SK-N-SH (cell line): ENCODE data around the gene AGPAT3. TPM values are rescaled to one million over a fixed set of nuclear protein-coding genes. Genes with fewer than 3 reads are reported as not detected.

Experiments
- CTCF ChIA-PET: fragments of 300-600, 350-600 bp; formaldehyde crosslinking; extraction: SDS; loops from one replicate; lab custom pipeline; 2021; lab: Yijun Ruan, JAX
- POLR2A ChIA-PET: fragments of 350-600 bp; sonication (Branson Sonifier 250); formaldehyde crosslinking; extraction: SDS; loops from one replicate; lab custom pipeline; 2020; ENCODE audit warnings: antibody characterized with exemption, inconsistent platforms; lab: Yijun Ruan, JAX
- DNase-seq: peaks from one replicate; pipeline ENCODE4 v3.0.0; 2012
- H2AFZ ChIP-seq: fragments of 200-600 bp; sonication (generic); 2 replicates; pipeline ENCODE4 v1.8.1; 2016; ENCODE audit warnings: antibody characterized with exemption, mild to moderate bottlenecking, low read depth
- H3F3A ChIP-seq: fragments of 200-600 bp; sonication (generic); replicated peaks from 2 replicates; pipeline ENCODE3; 2016; ENCODE audit warnings: antibody characterized with exemption, mild to moderate bottlenecking; ENCODE audit not compliant: insufficient read depth
- H3K27ac ChIP-seq, 2 experiments: fragments of 200-500 bp in 1 of 2; fragments of 200-600 bp in 1 of 2; sonication (Bioruptor generic) in 1 of 2; sonication (generic), shearing (Covaris generic) in 1 of 2; 2 replicates each; pipeline versions ENCODE4 v1.5.1 to v1.6.1; 2014 to 2016; ENCODE audit warnings: low read depth in 2 of 2, inconsistent platforms in 1 of 2, low read length in 1 of 2, mild to moderate bottlenecking in 1 of 2, mixed read lengths in 1 of 2
- H3K27me3 ChIP-seq: fragments of 200-600 bp; sonication (generic), shearing (Covaris generic); 2 replicates; pipeline ENCODE4 v1.6.1; 2016; ENCODE audit warnings: mixed run types; ENCODE audit not compliant: insufficient read depth
- H3K36me3 ChIP-seq, 2 experiments: fragments of 200-500 bp in 1 of 2; fragments of 200-600 bp in 1 of 2; sonication (Bioruptor generic) in 1 of 2; sonication (generic) in 1 of 2; replicated peaks in 1 of 2; 2 replicates each; pipeline versions ENCODE3 to v1.5.1; 2014 to 2016; ENCODE audit warnings: low read length in 1 of 2, mild to moderate bottlenecking in 1 of 2; ENCODE audit not compliant: insufficient read depth in 2 of 2, control insufficient read depth in 1 of 2
- H3K4me1 ChIP-seq, 2 experiments: fragments of 200-500 bp in 1 of 2; fragments of 200-600 bp in 1 of 2; sonication (Bioruptor generic) in 1 of 2; sonication (generic), shearing (Covaris generic) in 1 of 2; 2 replicates each; pipeline versions ENCODE4 v1.5.1 to v1.6.1; 2014 to 2016; ENCODE audit warnings: low read depth in 1 of 2, low read length in 1 of 2, mixed run types in 1 of 2; ENCODE audit not compliant: insufficient read depth in 2 of 2, control insufficient read depth in 1 of 2
- H3K4me2 ChIP-seq: fragments of 200-600 bp; sonication (generic), shearing (Covaris generic); 2 replicates; pipeline ENCODE4 v1.6.1; 2017; ENCODE audit warnings: mixed run types
- H3K4me3 ChIP-seq, 2 experiments: fragments of 200-500 bp in 1 of 2; fragments of 200-600 bp in 1 of 2; sonication (Bioruptor generic) in 1 of 2; sonication (generic), shearing (Covaris generic) in 1 of 2; 2 replicates each; pipeline versions ENCODE4 v1.5.1 to v1.8.1; 2014 to 2016; ENCODE audit warnings: low read depth in 2 of 2, inconsistent platforms in 1 of 2, low read length in 1 of 2, mild to moderate bottlenecking in 1 of 2, mixed read lengths in 1 of 2, moderate library complexity in 1 of 2
- H3K79me2 ChIP-seq: fragments of 200-600 bp; sonication (generic); 2 replicates; pipeline ENCODE4 v1.8.1; 2017; ENCODE audit warnings: mild to moderate bottlenecking; ENCODE audit not compliant: insufficient read depth
- H3K9ac ChIP-seq: fragments of 200-600 bp; sonication (generic); 2 replicates; pipeline ENCODE4 v1.6.1; 2017; ENCODE audit warnings: mixed run types
- H3K9me2 ChIP-seq: fragments of 200-600 bp; sonication (generic); 2 replicates; pipeline ENCODE4 v1.6.1; 2017; ENCODE audit warnings: mixed run types
- H3K9me3 ChIP-seq: fragments of 200-600 bp; sonication (generic); 2 replicates; pipeline ENCODE4 v1.6.1; 2017; ENCODE audit warnings: mixed run types, mild to moderate bottlenecking, moderate library complexity
- H4K20me1 ChIP-seq: fragments of 200-600 bp; sonication (generic); 2 replicates; pipeline ENCODE4 v1.6.1; 2017; ENCODE audit warnings: mild to moderate bottlenecking, mixed run types; ENCODE audit not compliant: insufficient read depth
- CHD2 ChIP-seq: fragments of 150-350 bp; IDR thresholded peaks from 2 replicates; pipeline ENCODE4 v1.6.1; 2018; ENCODE audit warnings: low read length; ENCODE audit not compliant: partially characterized antibody
- FOSL2 ChIP-seq: IDR thresholded peaks from 2 replicates; pipeline ENCODE4 v1.4.0; 2012; ENCODE audit warnings: low read depth, mild to moderate bottlenecking, moderate library complexity, borderline replicate concordance
- FOXJ3 ChIP-seq: sonication (generic); formaldehyde crosslinking; IDR thresholded peaks from 2 replicates; pipeline ENCODE4 v1.5.1; 2020; ENCODE audit warnings: mild to moderate bottlenecking, missing genetic modification reagents
- GATA2 ChIP-seq: sonication (generic); formaldehyde crosslinking; IDR thresholded peaks from 2 replicates; pipeline ENCODE4 v1.5.0; 2020; ENCODE audit warnings: mild to moderate bottlenecking, missing genetic modification reagents
- JUND ChIP-seq: IDR thresholded peaks from 2 replicates; pipeline ENCODE4 v1.4.0; 2012
- MAX ChIP-seq: IDR thresholded peaks from 2 replicates; pipeline ENCODE4 v1.4.0; 2012; ENCODE audit warnings: low read depth
- MEF2A ChIP-seq: IDR thresholded peaks from 2 replicates; pipeline ENCODE4 v1.4.0; 2012; ENCODE audit warnings: low read depth, borderline replicate concordance
- NFIC ChIP-seq: IDR thresholded peaks from 2 replicates; pipeline ENCODE4 v1.4.0; 2012; ENCODE audit warnings: borderline replicate concordance
- NRF1 ChIP-seq: IDR thresholded peaks from 2 replicates; pipeline ENCODE4 v1.6.1; 2012; ENCODE audit warnings: low read depth, mild to moderate bottlenecking, low read length
- RCOR1 ChIP-seq: fragments of 150-350 bp; IDR thresholded peaks from 2 replicates; pipeline ENCODE4 v1.6.1; 2017; ENCODE audit warnings: antibody characterized with exemption, low read length
- REST ChIP-seq: IDR thresholded peaks from 2 replicates; pipeline ENCODE4 v1.6.1; 2012; ENCODE audit warnings: mild to moderate bottlenecking, low read depth, low read length, moderate library complexity
- RFX5 ChIP-seq: IDR thresholded peaks from 2 replicates; pipeline ENCODE4 v1.6.1; 2012; ENCODE audit warnings: mild to moderate bottlenecking, improper control_type of control experiment, low read length
- RXRA ChIP-seq: IDR thresholded peaks from 2 replicates; pipeline ENCODE4 v1.4.0; 2012; ENCODE audit warnings: low read depth, mild to moderate bottlenecking, borderline replicate concordance
- SIN3A ChIP-seq: IDR thresholded peaks from 2 replicates; pipeline ENCODE4 v1.6.1; 2012; ENCODE audit warnings: low read depth, mild to moderate bottlenecking, low read length, moderate library complexity, borderline replicate concordance
- SMC3 ChIP-seq: IDR thresholded peaks from 2 replicates; pipeline ENCODE4 v1.6.1; 2012; ENCODE audit warnings: low read depth, low read length, improper control_type of control experiment
- TAF1 ChIP-seq: IDR thresholded peaks from 2 replicates; pipeline ENCODE4 v1.6.1; 2012; ENCODE audit warnings: low read depth, mild to moderate bottlenecking, low read length, moderate library complexity, borderline replicate concordance
- TEAD4 ChIP-seq: IDR thresholded peaks from 2 replicates; pipeline ENCODE4 v1.4.0; 2012; ENCODE audit warnings: mild to moderate bottlenecking, borderline replicate concordance; ENCODE audit not compliant: insufficient read depth
- USF2 ChIP-seq: fragments of 150-350 bp; IDR thresholded peaks from 2 replicates; pipeline ENCODE4 v1.6.1; 2017; ENCODE audit warnings: antibody characterized with exemption, low read length, low read depth, borderline replicate concordance
- WGBS: methylation state at CpG from one replicate; pipeline ENCODE4 v1.1.6; 2017; ENCODE audit warnings: low lambda C conversion rate; 5-methylcytosine and 5-hydroxymethylcytosine counted together
- polyA plus RNA-seq, 3 experiments: library from polyadenylated mRNA; depleted of rRNA; stranded (reverse); fragments of >200 nt; gene quantifications; 2 replicates each; pipeline ENCODE4 v1.2.3, GENCODE V29; 2012
- TF ChIP-seq, protein P1 (sequence below): IDR thresholded peaks from 2 replicates; pipeline ENCODE4; 2012

The AGPAT3 gene
- polyA plus RNA-seq, 1 of the 3 experiments (the other 2 are of a cell fraction): 35.3 TPM

- Histone ChIP-seq H3K27me3 (no peaks in the 10 kb centered on the region), H3K9me2 (no peaks in the 10 kb centered on the region), H3K79me2 (no peaks in the 10 kb centered on the region), H3K4me1 (no peaks in the 10 kb centered on the region; a peak in 1 of 4 replicates), H3K4me2 (no peak overlapping the region), H3F3A (no peaks in the 10 kb centered on the region), H3K4me3 (no peak overlapping the region), H3K36me3 (peaks cover 8 to 32% of the 10 kb centered on the region in 2 experiments), H3K27ac (no peak overlapping the region), H3K9ac (no peak overlapping the region), H4K20me1 (no peaks in the 10 kb centered on the region), H2AFZ (no peak overlapping the region), H3K9me3 (no peaks in the 10 kb centered on the region)
- no peak for TF ChIP-seq FOXJ3 (CRISPR knock-in tag)
- TF ChIP-seq REST: no peak
- no peak for TF ChIP-seq MAX
- no peak for TF ChIP-seq TAF1
- TF ChIP-seq SIN3A: no peak
- no peak for TF ChIP-seq RCOR1
- no peak for TF ChIP-seq RFX5
- no peak for TF ChIP-seq CHD2
- TF ChIP-seq NFIC: no peak
- no peak for TF ChIP-seq RXRA
- no peak for TF ChIP-seq NRF1
- TF ChIP-seq USF2: no peak
- no peak for TF ChIP-seq TEAD4
- no peak for TF ChIP-seq FOSL2
- no peak for TF ChIP-seq GATA2 (CRISPR knock-in tag)
- no peak for TF ChIP-seq SMC3
- no peak for TF ChIP-seq MEF2A
- TF ChIP-seq JUND: no peak
- TF ChIP-seq, protein P1, sequence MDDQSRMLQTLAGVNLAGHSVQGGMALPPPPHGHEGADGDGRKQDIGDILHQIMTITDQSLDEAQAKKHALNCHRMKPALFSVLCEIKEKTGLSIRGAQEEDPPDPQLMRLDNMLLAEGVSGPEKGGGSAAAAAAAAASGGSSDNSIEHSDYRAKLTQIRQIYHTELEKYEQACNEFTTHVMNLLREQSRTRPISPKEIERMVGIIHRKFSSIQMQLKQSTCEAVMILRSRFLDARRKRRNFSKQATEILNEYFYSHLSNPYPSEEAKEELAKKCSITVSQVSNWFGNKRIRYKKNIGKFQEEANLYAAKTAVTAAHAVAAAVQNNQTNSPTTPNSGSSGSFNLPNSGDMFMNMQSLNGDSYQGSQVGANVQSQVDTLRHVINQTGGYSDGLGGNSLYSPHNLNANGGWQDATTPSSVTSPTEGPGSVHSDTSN: no peak
- WGBS: 88% methylated on average over 12 of the region's 12 CpGs
- ChIA-PET CTCF (interaction anchor here (0.7 to 1.5 kb wide), 3 partner anchors 10 to 157 kb away, joined by 3 to 6 read pairs (median 3); no protein-coding TSS in a partner anchor), POLR2A (interaction anchor here (1.1 kb wide), 1 partner anchor 38 kb away, joined by 3 read pairs; the partner anchor contains the start of gene TRAPPC10)
- DNase-seq: no peak
These were observed 108.6 kb downstream of the AGPAT3 start for GRCh38 chr21:43973634-43973955.
